Fibroblast of gingiva (primary cell): Measurements from ENCODE around the gene VSTM4.

Source experiments
- DNase-seq: peaks from one replicate; pipeline ENCODE4 v3.0.0-alpha.2; 2011; ENCODE audit warnings: low read depth

The VSTM4 gene

GRCh38 chr10:49007129-49007528, 108.2 kb downstream of the VSTM4 start:
- no peak for DNase-seq

- DNase-seq: peak; percentile 23
Measured at GRCh38 chr10:49005270-49005669, 110.1 kb downstream of the VSTM4 start.

GRCh38 chr10:49001870-49002672, 113.3 kb downstream of the VSTM4 start:
- DNase-seq: no peak

GRCh38 chr10:49001402-49001801, 113.9 kb downstream of the VSTM4 start:
- DNase-seq: no peak

GRCh38 chr10:49000437-49001398, 114.6 kb downstream of the VSTM4 start:
- DNase-seq: no peak

- no peak for DNase-seq
Measured at GRCh38 chr10:48999346-48999745, 116.0 kb downstream of the VSTM4 start.

GRCh38 chr10:48996329-48996728, 119.0 kb downstream of the VSTM4 start:
- DNase-seq: no peak

GRCh38 chr10:48993627-48994026, 121.7 kb downstream of the VSTM4 start:
- DNase-seq: no peak

- no peak for DNase-seq
Measured at GRCh38 chr10:48990226-48990625, 125.1 kb downstream of the VSTM4 start.

GRCh38 chr10:48985621-48986158, 129.6 kb downstream of the VSTM4 start:
- DNase-seq: no peak

GRCh38 chr10:48983648-48984351, 131.5 kb downstream of the VSTM4 start:
- no peak for DNase-seq

GRCh38 chr10:48982584-48982983, 132.7 kb downstream of the VSTM4 start:
- DNase-seq: no peak

GRCh38 chr10:48981310-48981907, 133.9 kb downstream of the VSTM4 start:
- DNase-seq: no peak

GRCh38 chr10:48978318-48978717, 137.0 kb downstream of the VSTM4 start:
- no peak for DNase-seq

- DNase-seq: peak; percentile 15
Measured at GRCh38 chr10:48976196-48976595, 139.1 kb downstream of the VSTM4 start.

GRCh38 chr10:48974510-48975156, 140.7 kb downstream of the VSTM4 start:
- no peak for DNase-seq

GRCh38 chr10:48973065-48973464, 142.3 kb downstream of the VSTM4 start:
- no peak for DNase-seq

- DNase-seq: no peak
Measured at GRCh38 chr10:48970654-48971053, 144.7 kb downstream of the VSTM4 start.

- DNase-seq: no peak
Measured at GRCh38 chr10:48970046-48970445, 145.3 kb downstream of the VSTM4 start.

- no peak for DNase-seq
Measured at GRCh38 chr10:48968036-48968435, 147.3 kb downstream of the VSTM4 start.

- DNase-seq: no peak
Measured at GRCh38 chr10:48965460-48965859, 149.9 kb downstream of the VSTM4 start.
